GM23338 (cell line): Measurements from ENCODE around the gene SOAT2. TPM values are rescaled to one million over a fixed set of nuclear protein-coding genes. Genes with fewer than 3 reads are reported as not detected.

Experiments
- ATAC-seq: fragments of 200-7000 bp; cut with Tn5 transposase; 3 replicates; pipeline ENCODE4 v1.9.1; 2020
- DNase-seq: peaks from one replicate; pipeline ENCODE4 v3.0.0-alpha.2; 2015; ENCODE audit warnings: low spot score
- H2AFZ ChIP-seq: fragments of 200-600 bp; sonication (generic); 2 replicates; pipeline ENCODE4 v1.8.0; 2016; ENCODE audit warnings: antibody characterized with exemption, mild to moderate bottlenecking, moderate library complexity
- H3F3A ChIP-seq: fragments of 200-600 bp; sonication (generic); replicated peaks from 2 replicates; pipeline ENCODE4 v1.8.0; 2017; ENCODE audit warnings: antibody characterized with exemption, mixed run types, low read depth
- H3K27ac ChIP-seq: fragments of 200-600 bp; sonication (generic); 2 replicates; pipeline ENCODE4 v1.6.1; 2016; ENCODE audit warnings: low read depth
- H3K27me3 ChIP-seq: fragments of 200-600 bp; sonication (generic); 2 replicates; pipeline ENCODE4 v1.8.0; 2016; ENCODE audit warnings: mild to moderate bottlenecking, mixed run types, moderate library complexity; ENCODE audit not compliant: insufficient read depth
- H3K36me3 ChIP-seq: fragments of 200-600 bp; sonication (generic); 2 replicates; pipeline ENCODE4 v1.8.0; 2016; ENCODE audit warnings: mild to moderate bottlenecking; ENCODE audit not compliant: insufficient read depth
- H3K4me1 ChIP-seq: fragments of 200-600 bp; sonication (generic); 2 replicates; pipeline ENCODE4 v1.8.0; 2016; ENCODE audit warnings: mild to moderate bottlenecking, moderate library complexity; ENCODE audit not compliant: insufficient read depth
- H3K4me2 ChIP-seq: fragments of 200-600 bp; sonication (generic); 2 replicates; pipeline ENCODE4 v1.7.1; 2017; ENCODE audit warnings: mixed run types
- H3K4me3 ChIP-seq: fragments of 200-600 bp; sonication (generic); 2 replicates; pipeline ENCODE4 v1.6.1; 2016; ENCODE audit warnings: mixed run types
- H3K79me2 ChIP-seq: fragments of 200-600 bp; sonication (generic); replicated peaks from 2 replicates; pipeline ENCODE4 v1.8.0; 2017; ENCODE audit warnings: mild to moderate bottlenecking; ENCODE audit not compliant: insufficient read depth
- H3K9me2 ChIP-seq: fragments of 200-600 bp; sonication (generic); 2 replicates; pipeline ENCODE4 v1.8.0; 2017; ENCODE audit not compliant: insufficient read depth
- H4K20me1 ChIP-seq: fragments of 200-600 bp; sonication (generic); replicated peaks from 2 replicates; pipeline ENCODE4 v1.8.0; 2017; ENCODE audit warnings: mild to moderate bottlenecking; ENCODE audit not compliant: insufficient read depth
- H3K27ac Mint-ChIP-seq: 2 replicates; pipeline ENCODE4 v1.8.0; 2020; ENCODE audit warnings: inconsistent platforms, mild to moderate bottlenecking, moderate library complexity, mixed read lengths
- H3K27me3 Mint-ChIP-seq: 3 replicates; pipeline ENCODE4 v1.8.0; 2022; ENCODE audit warnings: low read depth, mild to moderate bottlenecking, moderate library complexity, mixed read lengths, inconsistent platforms; ENCODE audit not compliant: insufficient read depth, poor library complexity
- H3K36me3 Mint-ChIP-seq: 3 replicates; pipeline ENCODE4 v1.8.0; 2021; ENCODE audit warnings: low read depth, mild to moderate bottlenecking, inconsistent platforms, moderate library complexity, mixed read lengths
- H3K4me1 Mint-ChIP-seq: 3 replicates; pipeline ENCODE4 v1.8.0; 2020; ENCODE audit warnings: mild to moderate bottlenecking, inconsistent platforms, mixed read lengths
- H3K4me3 Mint-ChIP-seq: 3 replicates; pipeline ENCODE4 v1.8.0; 2021; ENCODE audit warnings: moderate library complexity, mild to moderate bottlenecking, inconsistent platforms, mixed read lengths
- H3K9me3 Mint-ChIP-seq: 3 replicates; pipeline ENCODE4 v1.8.0; 2020; ENCODE audit warnings: moderate library complexity, mild to moderate bottlenecking, inconsistent platforms, mixed read lengths
- EZH2 ChIP-seq: fragments of 200-600 bp; sonication (generic); IDR thresholded peaks from one replicate; pipeline ENCODE4 v1.8.0; 2017; ENCODE audit warnings: antibody characterized with exemption, mild to moderate bottlenecking, low read depth; ENCODE audit not compliant: unreplicated experiment
- POLR2AphosphoS5 ChIP-seq: IDR thresholded peaks from 2 replicates; pipeline ENCODE4 v1.6.1; 2016; ENCODE audit warnings: antibody characterized with exemption, low read depth
- REST ChIP-seq: IDR thresholded peaks from one replicate; pipeline ENCODE4 v1.6.1; 2018; ENCODE audit warnings: antibody characterized with exemption; ENCODE audit not compliant: unreplicated experiment
- ZNF114 ChIP-seq: fragments of 250-450 bp; sonication (Bioruptor Pico); IDR thresholded peaks from 2 replicates; pipeline ENCODE4 v1.5.0; 2020; ENCODE audit warnings: mild to moderate bottlenecking, moderate library complexity
- ZNF331 ChIP-seq: fragments of 250-450 bp; sonication (Bioruptor Pico); IDR thresholded peaks from 2 replicates; pipeline ENCODE4 v1.5.0; 2020; ENCODE audit warnings: low read depth, mild to moderate bottlenecking, moderate library complexity
- polyA plus RNA-seq: library from polyadenylated mRNA; unstranded; fragments of >200 nt; fragmentation: Nextera tagmentation; extraction: Ambion mirVana; gene quantifications from 2 replicates; pipeline ENCODE4 v1.2.1, GENCODE V29; 2016
- total RNA-seq: library from RNA; depleted of rRNA; stranded (reverse); fragments of >200 nt; shearing (Covaris generic); gene quantifications from 2 replicates; pipeline ENCODE4 v1.2.3, GENCODE V29; 2014
- TF ChIP-seq, protein P1 (sequence below), 2 experiments: fragments of 200-600 bp in 1 of 2; sonication (generic) in 1 of 2; conservative IDR thresholded peaks; 2 replicates each; pipeline versions ENCODE4 v1.5.1 to v1.6.1; 2016 to 2017; ENCODE audit warnings: antibody characterized with exemption in 2 of 2, low read depth in 2 of 2, mild to moderate bottlenecking in 2 of 2, moderate library complexity in 1 of 2
- TF ChIP-seq, protein P2 (sequence below): IDR thresholded peaks from 2 replicates; pipeline ENCODE4 v1.6.1; 2016; ENCODE audit warnings: antibody characterized with exemption

The SOAT2 gene
- total and polyA plus RNA-seq, 2 experiments from 2014 or later: not detected

- Mint-ChIP-seq H3K4me3 (no peak overlapping the region), H3K36me3 (peaks cover 8% of the 10 kb centered on the region), H3K27ac (no peak overlapping the region), H3K9me3 (no peaks in the 10 kb centered on the region), H3K4me1 (peaks cover 48% of the 10 kb centered on the region), H3K27me3 (peaks cover 17% of the 10 kb centered on the region)
- Histone ChIP-seq H3K36me3 (no peaks in the 10 kb centered on the region; the same call in 1 of the 2 replicates), H3K4me3 (no peak overlapping the region), H3K4me2 (no peak overlapping the region), H3K27me3 (0 out of 2 replicates have a peak, but pooled peaks cover 3% of the 10 kb centered on the region), H3K27ac (no peak overlapping the region), H3K4me1 (peaks cover 23% of the 10 kb centered on the region), H4K20me1 (no peaks in the 10 kb centered on the region), H3K9me2 (no peaks in the 10 kb centered on the region), H3K79me2 (no peaks in the 10 kb centered on the region), H2AFZ (no peak overlapping the region), H3F3A (no peaks in the 10 kb centered on the region)
- DNase-seq (no peak), ATAC-seq (no peak)
- TF ChIP-seq REST: no peak
- TF ChIP-seq, protein P1, sequence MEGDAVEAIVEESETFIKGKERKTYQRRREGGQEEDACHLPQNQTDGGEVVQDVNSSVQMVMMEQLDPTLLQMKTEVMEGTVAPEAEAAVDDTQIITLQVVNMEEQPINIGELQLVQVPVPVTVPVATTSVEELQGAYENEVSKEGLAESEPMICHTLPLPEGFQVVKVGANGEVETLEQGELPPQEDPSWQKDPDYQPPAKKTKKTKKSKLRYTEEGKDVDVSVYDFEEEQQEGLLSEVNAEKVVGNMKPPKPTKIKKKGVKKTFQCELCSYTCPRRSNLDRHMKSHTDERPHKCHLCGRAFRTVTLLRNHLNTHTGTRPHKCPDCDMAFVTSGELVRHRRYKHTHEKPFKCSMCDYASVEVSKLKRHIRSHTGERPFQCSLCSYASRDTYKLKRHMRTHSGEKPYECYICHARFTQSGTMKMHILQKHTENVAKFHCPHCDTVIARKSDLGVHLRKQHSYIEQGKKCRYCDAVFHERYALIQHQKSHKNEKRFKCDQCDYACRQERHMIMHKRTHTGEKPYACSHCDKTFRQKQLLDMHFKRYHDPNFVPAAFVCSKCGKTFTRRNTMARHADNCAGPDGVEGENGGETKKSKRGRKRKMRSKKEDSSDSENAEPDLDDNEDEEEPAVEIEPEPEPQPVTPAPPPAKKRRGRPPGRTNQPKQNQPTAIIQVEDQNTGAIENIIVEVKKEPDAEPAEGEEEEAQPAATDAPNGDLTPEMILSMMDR (conservative IDR thresholded peaks at IDR 0.05; ENCODE audit: low read depth in 2 of 2): no peak
- TF ChIP-seq ZNF114: no peak
- TF ChIP-seq, protein P2, sequence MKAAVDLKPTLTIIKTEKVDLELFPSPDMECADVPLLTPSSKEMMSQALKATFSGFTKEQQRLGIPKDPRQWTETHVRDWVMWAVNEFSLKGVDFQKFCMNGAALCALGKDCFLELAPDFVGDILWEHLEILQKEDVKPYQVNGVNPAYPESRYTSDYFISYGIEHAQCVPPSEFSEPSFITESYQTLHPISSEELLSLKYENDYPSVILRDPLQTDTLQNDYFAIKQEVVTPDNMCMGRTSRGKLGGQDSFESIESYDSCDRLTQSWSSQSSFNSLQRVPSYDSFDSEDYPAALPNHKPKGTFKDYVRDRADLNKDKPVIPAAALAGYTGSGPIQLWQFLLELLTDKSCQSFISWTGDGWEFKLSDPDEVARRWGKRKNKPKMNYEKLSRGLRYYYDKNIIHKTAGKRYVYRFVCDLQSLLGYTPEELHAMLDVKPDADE: no peak
- no peak for TF ChIP-seq POLR2AphosphoS5
Observed at GRCh38 chr12:53067993-53068770, 35.1 kb upstream of the SOAT2 start.

DNA sequence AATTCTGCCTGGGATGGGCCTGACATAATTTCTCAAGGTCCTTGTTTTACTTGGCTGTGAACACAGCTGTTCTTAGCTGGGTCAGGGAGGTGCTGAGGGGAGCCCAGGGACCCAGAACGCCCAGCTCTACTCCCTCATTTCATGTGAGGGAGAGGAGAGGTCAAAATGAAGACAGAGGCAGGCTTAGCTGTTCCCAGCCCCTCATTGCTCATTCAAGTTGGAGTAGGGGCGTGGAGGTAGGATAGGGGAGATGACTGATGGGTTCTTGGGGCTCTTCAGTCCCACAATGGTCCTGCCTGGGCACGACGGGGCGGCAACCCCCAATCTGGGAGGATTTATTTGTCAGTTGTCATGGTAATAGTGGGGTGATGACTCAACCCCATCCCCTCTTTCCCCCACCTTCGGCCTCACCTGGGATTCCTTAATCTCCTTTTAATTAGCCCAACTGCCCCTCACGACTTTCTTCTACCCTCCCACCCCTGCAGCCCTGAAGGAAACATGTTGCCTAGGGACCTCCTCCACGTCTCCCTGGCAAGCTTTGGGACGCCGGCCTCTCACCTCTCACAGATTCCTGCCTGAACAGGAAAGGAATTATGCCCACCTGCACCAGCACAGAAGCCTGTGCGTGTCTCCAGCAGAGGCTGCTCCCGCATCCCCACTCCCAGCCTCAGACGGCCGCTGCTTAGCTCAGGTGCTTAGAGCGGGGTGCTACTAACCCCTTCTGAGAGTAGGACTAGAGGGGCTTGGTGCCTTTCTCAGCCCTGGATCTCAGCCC, 34.3 kb upstream of the SOAT2 start:
- Histone ChIP-seq H4K20me1 (no peaks in the 10 kb centered on the region), H3K79me2 (no peaks in the 10 kb centered on the region), H3F3A (no peaks in the 10 kb centered on the region), H2AFZ (no peak overlapping the region), H3K9me2 (no peaks in the 10 kb centered on the region), H3K36me3 (no peaks in the 10 kb centered on the region; the same call in 1 of the 2 replicates), H3K27ac (no peak overlapping the region), H3K4me1 (peaks cover 23% of the 10 kb centered on the region), H3K4me2 (no peak overlapping the region), H3K27me3 (0 out of 2 replicates have a peak, but pooled peaks cover 3% of the 10 kb centered on the region), H3K4me3 (no peak overlapping the region)
- H3K4me3 Mint-ChIP-seq: no peak overlapping the region; the same call in 2 of the 3 replicates
- H3K27ac Mint-ChIP-seq: no peak overlapping the region
- H3K4me1 Mint-ChIP-seq: peaks cover 48% of the 10 kb centered on the region
- peaks cover 8% of the 10 kb centered on the region for H3K36me3 Mint-ChIP-seq
- ATAC-seq (peak; percentile 8; the same call in 2 of the 3 replicates), DNase-seq (no peak)
- no peaks in the 10 kb centered on the region for H3K9me3 Mint-ChIP-seq
- H3K27me3 Mint-ChIP-seq: peaks cover 18% of the 10 kb centered on the region
- no peak for TF ChIP-seq EZH2
- TF ChIP-seq, protein P1 (conservative IDR thresholded peaks at IDR 0.05; ENCODE audit: low read depth in 2 of 2): no peak
- TF ChIP-seq REST: no peak
- TF ChIP-seq POLR2AphosphoS5: no peak
- no peak for TF ChIP-seq ZNF331 (CRISPR knock-in tag)
